HG02884 (cell line): ENCODE results near the gene RAPGEF4.

Source experiments
- ATAC-seq: cut with Tn5 transposase; IDR thresholded peaks from one replicate; pipeline ENCODE4 v1.9.1; 2021; ENCODE audit warnings: mild to moderate bottlenecking, moderate library complexity; ENCODE audit not compliant: unreplicated experiment

RAPGEF4 gene

GRCh38 chr2:172894689-172895387 is 159.2 kb downstream of the RAPGEF4 start:
- ATAC-seq, result no peak

GRCh38 chr2:172896661-172897081 is 161.0 kb downstream of the RAPGEF4 start:
- no peak for ATAC-seq

GRCh38 chr2:172900871-172901270 is 165.2 kb downstream of the RAPGEF4 start:
- ATAC-seq, result no peak

- ATAC-seq, result no peak
These were observed 166.3 kb downstream of the RAPGEF4 start for GRCh38 chr2:172901913-172902312.

GRCh38 chr2:172904236-172904635 is 168.6 kb downstream of the RAPGEF4 start:
- no peak for ATAC-seq

GRCh38 chr2:172905937-172906811 is 170.5 kb downstream of the RAPGEF4 start:
- no peak for ATAC-seq

- ATAC-seq, result no peak
These were observed 172.6 kb downstream of the RAPGEF4 start for GRCh38 chr2:172908275-172908674.

GRCh38 chr2:172909454-172909853 is 173.8 kb downstream of the RAPGEF4 start:
- no peak for ATAC-seq

GRCh38 chr2:172912266-172912665 is 176.6 kb downstream of the RAPGEF4 start:
- no peak for ATAC-seq

- ATAC-seq, result no peak
These were observed 178.8 kb downstream of the RAPGEF4 start for GRCh38 chr2:172914341-172915008.

- no peak for ATAC-seq
These were observed 182.1 kb downstream of the RAPGEF4 start for GRCh38 chr2:172917716-172918115.

- peak; percentile 84 for ATAC-seq
These were observed 184.1 kb downstream of the RAPGEF4 start for GRCh38 chr2:172919732-172920131.

GRCh38 chr2:172921532-172922236 is 186.0 kb downstream of the RAPGEF4 start:
- ATAC-seq, result no peak

- ATAC-seq, result no peak
These were observed 186.7 kb downstream of the RAPGEF4 start for GRCh38 chr2:172922306-172922705.

- no peak for ATAC-seq
These were observed 187.2 kb downstream of the RAPGEF4 start for GRCh38 chr2:172922815-172923214.

- ATAC-seq, result no peak
These were observed 188.5 kb downstream of the RAPGEF4 start for GRCh38 chr2:172924097-172924660.

- ATAC-seq, result no peak
These were observed 190.0 kb downstream of the RAPGEF4 start for GRCh38 chr2:172925600-172925999.

- no peak for ATAC-seq
These were observed 191.4 kb downstream of the RAPGEF4 start for GRCh38 chr2:172926785-172927640.

GRCh38 chr2:172927641-172928357 is 192.2 kb downstream of the RAPGEF4 start:
- no peak for ATAC-seq
